IMR-90 (cell line): ENCODE measurements around the gene PRR19. TPM values are rescaled to one million over a fixed set of nuclear protein-coding genes. Genes with fewer than 3 reads are reported as not detected.

Source experiments
- ATAC-seq: fragments of 200-7000 bp; cut with Tn5 transposase; 2 replicates; pipeline ENCODE4 v1.9.1; 2020; ENCODE audit warnings: low read depth, mild to moderate bottlenecking, moderate library complexity
- BruUV-seq: library from RNA; stranded (reverse); fragments of 400-500 nt; replicated peaks from 2 replicates; lab custom pipeline; 2021; lab: Mats Ljungman, UMichigan
- CTCF ChIA-PET: fragments of 300-600 bp; formaldehyde crosslinking; extraction: SDS; loops from one replicate; lab custom pipeline; 2021; ENCODE audit warnings: antibody characterized with exemption; lab: Yijun Ruan, JAX
- POLR2A ChIA-PET: fragments of 300-600 bp; sonication (Branson Sonifier 250); formaldehyde crosslinking; loops from one replicate; lab custom pipeline; 2022; ENCODE audit warnings: antibody characterized with exemption; ENCODE audit not compliant: unreplicated experiment; lab: Charles Lee
- DNase-seq: peaks from one replicate; pipeline ENCODE4 v3.0.0; 2013
- H2AFZ ChIP-seq: replicated peaks from 2 replicates; pipeline ENCODE3; 2013; ENCODE audit warnings: low read length, mild to moderate bottlenecking; ENCODE audit not compliant: poor library complexity
- H2AK5ac ChIP-seq: 2 replicates; pipeline ENCODE4 v1.6.1; 2013; ENCODE audit warnings: low read depth, low read length, inconsistent platforms
- H2AK9ac ChIP-seq: replicated peaks from 2 replicates; pipeline ENCODE3; 2013; ENCODE audit warnings: mild to moderate bottlenecking, low read depth, low read length, moderate library complexity; ENCODE audit not compliant: poor library complexity
- H2BK120ac ChIP-seq: 2 replicates; pipeline ENCODE4 v1.6.1; 2013; ENCODE audit warnings: low read depth, low read length, inconsistent platforms
- H2BK15ac ChIP-seq: 3 replicates; pipeline ENCODE4 v1.6.1; 2013; ENCODE audit warnings: low read depth, low read length, inconsistent platforms
- H2BK20ac ChIP-seq: 2 replicates; pipeline ENCODE4 v1.6.1; 2013; ENCODE audit warnings: low read depth, mild to moderate bottlenecking, inconsistent platforms, low read length, moderate library complexity
- H2BK5ac ChIP-seq: 2 replicates; pipeline ENCODE4 v1.6.1; 2013; ENCODE audit warnings: mild to moderate bottlenecking, low read depth, low read length, inconsistent platforms; ENCODE audit not compliant: poor library complexity, severe bottlenecking
- H3K14ac ChIP-seq: replicated peaks from 2 replicates; pipeline ENCODE4 v1.6.1; 2013; ENCODE audit warnings: low read depth, low read length, inconsistent platforms
- H3K18ac ChIP-seq: 2 replicates; pipeline ENCODE4 v1.6.1; 2013; ENCODE audit warnings: low read depth, low read length, control low read depth
- H3K23ac ChIP-seq: 2 replicates; pipeline ENCODE4 v1.6.1; 2013; ENCODE audit warnings: low read depth, low read length, inconsistent platforms
- H3K27ac ChIP-seq: 2 replicates; pipeline ENCODE4 v1.5.1; 2013; ENCODE audit warnings: mild to moderate bottlenecking, control low read depth, low read length; ENCODE audit not compliant: insufficient read depth
- H3K27me3 ChIP-seq: 2 replicates; pipeline ENCODE4 v1.6.1; 2013; ENCODE audit warnings: low read length; ENCODE audit not compliant: control insufficient read depth, insufficient read depth
- H3K36me3 ChIP-seq: 2 replicates; pipeline ENCODE4 v1.6.1; 2013; ENCODE audit warnings: low read length, mixed read lengths; ENCODE audit not compliant: control insufficient read depth, insufficient read depth
- H3K4ac ChIP-seq: 2 replicates; pipeline ENCODE4 v1.6.1; 2013; ENCODE audit warnings: low read depth, low read length, inconsistent platforms
- H3K4me1 ChIP-seq: 2 replicates; pipeline ENCODE4 v1.6.1; 2013; ENCODE audit warnings: low read length, mixed read lengths; ENCODE audit not compliant: control insufficient read depth, insufficient read depth
- H3K4me2 ChIP-seq: 2 replicates; pipeline ENCODE4 v1.6.1; 2013; ENCODE audit warnings: low read depth, mild to moderate bottlenecking, control low read depth, low read length, moderate library complexity
- H3K4me3 ChIP-seq: 2 replicates; pipeline ENCODE4 v1.5.1; 2013; ENCODE audit warnings: low read depth, mild to moderate bottlenecking, control low read depth, low read length, moderate library complexity; ENCODE audit not compliant: insufficient read depth
- H3K56ac ChIP-seq: 2 replicates; pipeline ENCODE4 v1.6.1; 2013; ENCODE audit warnings: low read length, inconsistent platforms; ENCODE audit not compliant: insufficient read depth; ENCODE audit errors: extremely low read depth
- H3K79me1 ChIP-seq, 2 experiments: 2 replicates each; pipeline ENCODE4 v1.6.1; 2013; ENCODE audit warnings: low read length in 2 of 2, inconsistent platforms in 1 of 2, low read depth in 1 of 2
- H3K9ac ChIP-seq: 2 replicates; pipeline ENCODE4 v1.6.1; 2013; ENCODE audit warnings: low read depth, low read length, control low read depth
- H3K9me1 ChIP-seq: 2 replicates; pipeline ENCODE4 v1.6.1; 2013; ENCODE audit warnings: low read length, inconsistent platforms; ENCODE audit not compliant: insufficient read depth
- H3K9me3 ChIP-seq: 2 replicates; pipeline ENCODE4 v1.6.1; 2013; ENCODE audit warnings: low read length; ENCODE audit not compliant: control insufficient read depth, insufficient read depth
- H4K20me1 ChIP-seq: 2 replicates; pipeline ENCODE4 v1.6.1; 2013; ENCODE audit warnings: low read length, inconsistent platforms; ENCODE audit not compliant: insufficient read depth
- H4K5ac ChIP-seq: 2 replicates; pipeline ENCODE4 v1.6.1; 2013; ENCODE audit warnings: mild to moderate bottlenecking, low read depth, low read length, control low read depth
- H4K8ac ChIP-seq, 2 experiments: 2 replicates each; pipeline ENCODE4 v1.6.1; 2013; ENCODE audit warnings: low read depth in 2 of 2, low read length in 2 of 2, control low read depth in 1 of 2, inconsistent platforms in 1 of 2
- H4K91ac ChIP-seq: 2 replicates; pipeline ENCODE4 v1.6.1; 2013; ENCODE audit warnings: low read depth, low read length, inconsistent platforms; ENCODE audit not compliant: insufficient read depth
- MXI1 ChIP-seq: IDR thresholded peaks from 2 replicates; pipeline ENCODE4 v1.6.1; 2012; ENCODE audit warnings: low read depth, mild to moderate bottlenecking, low read length, moderate library complexity, borderline replicate concordance
- NFE2L2 ChIP-seq: fragments of 150-350 bp; IDR thresholded peaks from 2 replicates; pipeline ENCODE4 v1.6.1; 2016; ENCODE audit warnings: low read depth, mild to moderate bottlenecking, low read length
- WGBS, 2 experiments: methylation state at CpG; one replicate each; pipeline versions ENCODE4 v1.1.5 to v1.1.7; 2013; ENCODE audit warnings: missing lambda C conversion rate in 2 of 2; ENCODE audit not compliant: insufficient read length in 1 of 2; ENCODE audit errors: extremely low coverage in 2 of 2; 5-methylcytosine and 5-hydroxymethylcytosine counted together
- dilution Hi-C: fragments of 300-500 bp; cut with HindIII; formaldehyde crosslinking; loops from one replicate; pipeline ENCODE4 v1.14.3; 2018; ENCODE audit warnings: low sequenced_read_pairs; ENCODE audit not compliant: unreplicated experiment
- in situ Hi-C: fragments of 300-500 bp; cut with MboI; formaldehyde crosslinking; loops from 3 replicates; pipeline ENCODE4 v1.14.3; 2019; ENCODE audit warnings: low sequenced_read_pairs, inconsistent platforms, mixed read lengths
- intact Hi-C: fragments of 100-400 bp; cut with micrococcal nuclease; formaldehyde crosslinking; loops from 2 replicates; pipeline ENCODE4 v1.10.0; 2022
- polyA plus RNA-seq, 3 experiments: library from polyadenylated mRNA; depleted of rRNA; stranded (reverse); fragments of >200 nt; gene quantifications; 2 replicates each; pipeline ENCODE4 v1.2.3, GENCODE V29; 2012; ENCODE audit warnings: low replicate concordance in 1 of 3
- total RNA-seq: library from RNA; depleted of rRNA; stranded (reverse); fragments of >200 nt; gene quantifications from 2 replicates; pipeline ENCODE4 v1.2.3, GENCODE V29; 2012

Gene PRR19
- total and polyA plus RNA-seq, 2 of the 4 experiments (the other 2 are of a cell fraction): 0.36 to 1.6 TPM

- H2AK5ac ChIP-seq: peak overlapping the region; percentile 95
- peak overlapping the region; percentile 83 for H3K14ac ChIP-seq
- peak overlapping the region; percentile 63 for H2BK5ac ChIP-seq
- 17% methylated on average over 4 of the region's 6 CpGs; no CpG with 5 or more reads in 1 of the 2 experiments for WGBS, 2 experiments
- H2BK15ac ChIP-seq: no peak overlapping the region
- intact Hi-C loops (loop anchor here (1.0 kb wide), 1 partner anchor 33 kb away; no protein-coding TSS in a partner anchor), in situ Hi-C loops (no loop called here), dilution Hi-C loops (no loop called here)
- no peak overlapping the region for H2BK120ac ChIP-seq
- H3K36me3 ChIP-seq: peaks cover 16% of the 10 kb centered on the region
- no TSS peak for BruUV-seq
- no peak for DNase-seq
- no peaks in the 10 kb centered on the region for H3K27me3 ChIP-seq
- peaks cover 17% of the 10 kb centered on the region for H3K9me1 ChIP-seq
- no peak overlapping the region for H3K18ac ChIP-seq
- H4K8ac ChIP-seq: peak overlapping the region; percentile 15 to 71; a peak in 2 of 4 replicates
- POLR2A ChIA-PET: no interaction called here
- peak overlapping the region; percentile 65 for H3K4me3 ChIP-seq
- peak overlapping the region; percentile 31; the same call in 1 of the 2 replicates for H4K5ac ChIP-seq
- no peaks in the 10 kb centered on the region for H3K9me3 ChIP-seq
- peak overlapping the region; percentile 58 for H3K23ac ChIP-seq
- peak overlapping the region; percentile 89 for H3K4me2 ChIP-seq
- H3K56ac ChIP-seq: peak overlapping the region; percentile 65; the same call in 1 of the 2 replicates
- TF ChIP-seq NFE2L2 (no peak), MXI1 (0 out of 2 replicates have a peak, but pooled peaks have one; percentile 31)
- peaks cover 43% of the 10 kb centered on the region; the same call in 1 of the 2 replicates for H4K20me1 ChIP-seq
- peak overlapping the region; percentile 59; the same call in 1 of the 2 replicates for H3K4ac ChIP-seq
- peak overlapping the region; percentile 97 for H2AK9ac ChIP-seq
- H3K4me1 ChIP-seq: peaks cover 46% of the 10 kb centered on the region
- no peak overlapping the region for H2BK20ac ChIP-seq
- H3K79me1 ChIP-seq: peaks cover 38 to 77% of the 10 kb centered on the region in 2 experiments
- CTCF ChIA-PET: interaction anchor here (0.6 to 3.6 kb wide), 6 partner anchors 9 to 34 kb away, joined by 3 to 29 read pairs (median 4); partner anchors contain the start of gene CIC
- peak overlapping the region; percentile 83 for H3K27ac ChIP-seq
- ATAC-seq: no peak
- H2AFZ ChIP-seq: peak overlapping the region; percentile 90
- H3K9ac ChIP-seq: peak overlapping the region; percentile 87
- H4K91ac ChIP-seq: peak overlapping the region; percentile 59; the same call in 1 of the 2 replicates
Observed at GRCh38 chr19:42279155-42279901, 22.6 kb upstream of the PRR19 start.
